Psoas muscle (tissue), 8 donors: ENCODE data around the gene ANKRD6. TPM values are rescaled to one million over a fixed set of nuclear protein-coding genes. Genes with fewer than 3 reads are reported as not detected.
A peak's percentile ranks its signal among the peaks of the same experiment; 100 is the strongest.

Experiments used
- ATAC-seq, 4 donors: fragments of 200-7000 bp; cut with Tn5 transposase; one replicate each; pipeline ENCODE4 v1.9.1; 2020; ENCODE audit warnings: moderate library complexity in 3 of 4, mild to moderate bottlenecking in 2 of 4
- DNase-seq, 2 donors: peaks; one replicate each; pipeline ENCODE4 v3.0.0-alpha.2; 2020
- H3K27ac ChIP-seq: fragments of 200-600 bp; one replicate; pipeline ENCODE4 v1.8.0; 2022
- H3K27me3 ChIP-seq, 3 donors: fragments of 200-600 bp in 1 of 3; one replicate each; pipeline versions ENCODE4 v1.6.1 to v1.8.0; 2013 to 2022; ENCODE audit warnings: low read length in 2 of 3, mild to moderate bottlenecking in 2 of 3, moderate library complexity in 1 of 3; ENCODE audit not compliant: insufficient read depth in 3 of 3
- H3K36me3 ChIP-seq, 2 donors: fragments of 200-600 bp in 1 of 2; one replicate each; pipeline versions ENCODE4 v1.6.1 to v1.8.0; 2013 to 2022; ENCODE audit warnings: low read depth in 1 of 2, mild to moderate bottlenecking in 1 of 2, moderate library complexity in 1 of 2; ENCODE audit not compliant: insufficient read depth in 1 of 2
- H3K4me1 ChIP-seq: fragments of 200-600 bp; one replicate; pipeline ENCODE4 v1.8.0; 2022
- H3K4me3 ChIP-seq: fragments of 200-600 bp; one replicate; pipeline ENCODE4 v1.8.0; 2022; ENCODE audit warnings: mild to moderate bottlenecking
- H3K9me3 ChIP-seq: fragments of 200-600 bp; one replicate; pipeline ENCODE4 v1.8.0; 2022
- CTCF ChIP-seq: fragments of 200-600 bp; IDR thresholded peaks from one replicate; pipeline ENCODE4 v1.8.0; 2022; ENCODE audit warnings: antibody characterized with exemption
- WGBS, 3 donors: extraction: QIAGEN DNeasy Blood & Tissue Kit; methylation state at CpG; one replicate each; pipeline versions ENCODE4 v1.1.6 to v1.1.7; 2013; 5-methylcytosine and 5-hydroxymethylcytosine counted together
- intact Hi-C, 2 donors: fragments of 100-400 bp; cut with DNase I; formaldehyde crosslinking; loops; one replicate each; pipeline versions ENCODE4 v1.11.0 to v1.14.2; 2022
- polyA plus RNA-seq, 3 donors: library from polyadenylated mRNA; stranded (reverse); fragments of 200-250 nt; gene quantifications; one replicate each; pipeline ENCODE4 v1.2.3, GENCODE V29; 2013
- total RNA-seq, 4 donors: library from RNA; stranded (reverse); fragmentation: NEBNext Ultra II Directional in 2 of 4; extraction: Animal tissue kit (Norgen Biotek cat#: 25700) in 2 of 4; gene quantifications; one replicate each; pipeline versions ENCODE4 v1.2.1 to v1.2.4, GENCODE V29; 2021 to 2023
- donor health status: healthy with polysubstance abuse.
- donor health status: DM: no; HTN: no; CAD: no; lungs with moderate emphysema.
- donor health status: Bipolar disorder and iron deficiency.
- donor health status: healthy.
- donor health status: DM: yes; HTN: yes; CAD: no.
- donor health status: DM: no; HTN: no; CAD: no.
- donor health status: DM: no; HTN: no; CAD: no.
- donor health status: DM: yes; HTN: yes; CAD: no.

Gene ANKRD6
- total and polyA plus RNA-seq, 7 donors = 1.2 to 9.0 (median 2.4) TPM

- TF ChIP-seq CTCF = no peak
- peak; percentile 19 to 52 for DNase-seq
- peak; percentile 12 to 61 (median 26) for ATAC-seq
- Histone ChIP-seq H3K27ac (no peak overlapping the region), H3K4me1 (no peaks in the 10 kb centered on the region), H3K36me3 (no peaks in the 10 kb centered on the region), H3K27me3 (peaks cover 0 to 3% (median 0%) of the 10 kb centered on the region in 3 donors), H3K4me3 (peak overlapping the region; percentile 88), H3K9me3 (no peaks in the 10 kb centered on the region)
- 2 to 6% (median 2%) methylated on average over 48 to 80 of the region's 80 CpGs for WGBS, 3 donors
- intact Hi-C loops = loop anchor here (1.0 to 5.0 kb wide), 3 partner anchors 177 to 244 kb away; no protein-coding TSS in a partner anchor
Measured at GRCh38 chr6:89433252-89434149, 549 bp downstream of the ANKRD6 start.

GRCh38 chr6:89434150-89434499 lies 1.2 kb downstream of the ANKRD6 start:
- Histone ChIP-seq H3K4me1 (no peaks in the 10 kb centered on the region), H3K4me3 (peak overlapping the region; percentile 88), H3K27ac (no peak overlapping the region), H3K36me3 (no peaks in the 10 kb centered on the region), H3K9me3 (no peaks in the 10 kb centered on the region), H3K27me3 (peaks cover 0 to 3% (median 0%) of the 10 kb centered on the region in 3 donors)
- ATAC-seq = no peak
- TF ChIP-seq CTCF = no peak
- intact Hi-C loops = loop anchor here in 1 of 2 donors (5.0 kb wide), 1 partner anchor 243 kb away; no protein-coding TSS in a partner anchor
- no peak for DNase-seq
- WGBS, 3 donors = 88 to 93% (median 90%) methylated on average over 3 of the region's 3 CpGs

GRCh38 chr6:89434954-89435353 lies 2.0 kb downstream of the ANKRD6 start:
- Histone ChIP-seq H3K27me3 (peaks cover 0 to 3% (median 0%) of the 10 kb centered on the region in 3 donors), H3K36me3 (no peaks in the 10 kb centered on the region), H3K4me3 (no peak overlapping the region), H3K4me1 (no peaks in the 10 kb centered on the region), H3K27ac (no peak overlapping the region), H3K9me3 (no peaks in the 10 kb centered on the region)
- intact Hi-C loops = loop anchor here in 1 of 2 donors (5.0 kb wide), 1 partner anchor 242 kb away; no protein-coding TSS in a partner anchor
- WGBS, 3 donors = 87 to 92% (median 90%) methylated on average over 4 of the region's 4 CpGs
- no peak for DNase-seq
- TF ChIP-seq CTCF = no peak
- no peak for ATAC-seq

- Histone ChIP-seq H3K4me3 (no peak overlapping the region), H3K27ac (no peak overlapping the region), H3K36me3 (no peaks in the 10 kb centered on the region), H3K9me3 (no peaks in the 10 kb centered on the region), H3K4me1 (no peaks in the 10 kb centered on the region), H3K27me3 (no peaks in the 10 kb centered on the region)
- 32 to 38% (median 36%) methylated on average over 2 of the region's 2 CpGs for WGBS, 3 donors
- no peak for TF ChIP-seq CTCF
- no peak for ATAC-seq
- intact Hi-C loops = no loop called here
- DNase-seq = no peak
Measured at GRCh38 chr6:89436226-89436625, 3.3 kb downstream of the ANKRD6 start.
